Osteoblast (primary cell): ENCODE data around the gene ZC3H6. TPM values are rescaled to one million over a fixed set of nuclear protein-coding genes. Genes with fewer than 3 reads are reported as not detected.

Experiments used
- DNase-seq: peaks from one replicate; pipeline ENCODE4 v3.0.0; 2011; ENCODE audit warnings: low spot score, mixed read lengths; ENCODE audit not compliant: insufficient read length; ENCODE audit errors: missing footprints
- H2AFZ ChIP-seq: 2 replicates; pipeline ENCODE4 v1.6.0; 2011; ENCODE audit warnings: mild to moderate bottlenecking, low read length
- H3K27ac ChIP-seq: 2 replicates; pipeline ENCODE4 v1.5.1; 2011; ENCODE audit warnings: mild to moderate bottlenecking, low read depth, low read length, moderate library complexity
- H3K27me3 ChIP-seq: 2 replicates; pipeline ENCODE4 v1.6.0; 2012; ENCODE audit warnings: mild to moderate bottlenecking, control low read depth, inconsistent platforms, low read length, moderate library complexity; ENCODE audit not compliant: insufficient read depth
- H3K36me3 ChIP-seq: 2 replicates; pipeline ENCODE4 v1.5.1; 2011; ENCODE audit warnings: mild to moderate bottlenecking, low read length, control low read depth, moderate library complexity; ENCODE audit not compliant: insufficient read depth
- H3K4me1 ChIP-seq: 2 replicates; pipeline ENCODE4 v1.5.1; 2011; ENCODE audit warnings: mild to moderate bottlenecking, low read length, control low read depth, moderate library complexity; ENCODE audit not compliant: insufficient read depth
- H3K4me2 ChIP-seq: 2 replicates; pipeline ENCODE4 v1.6.0; 2011; ENCODE audit warnings: mild to moderate bottlenecking, low read length; ENCODE audit not compliant: insufficient read depth
- H3K4me3 ChIP-seq: fragments of 200-600 bp; sonication (generic); 3 replicates; pipeline ENCODE4 v1.5.1; 2012; ENCODE audit warnings: mild to moderate bottlenecking, low read length, inconsistent platforms; ENCODE audit not compliant: insufficient read depth
- H3K79me2 ChIP-seq: 2 replicates; pipeline ENCODE4 v1.6.0; 2012; ENCODE audit warnings: mild to moderate bottlenecking, low read length, control low read depth, inconsistent platforms; ENCODE audit not compliant: insufficient read depth
- H3K9me3 ChIP-seq: 2 replicates; pipeline ENCODE4 v1.5.1; 2011; ENCODE audit warnings: low read depth, low read length, control low read depth
- H4K20me1 ChIP-seq: 2 replicates; pipeline ENCODE4 v1.6.0; 2012; ENCODE audit warnings: mild to moderate bottlenecking, low read length, control low read depth; ENCODE audit not compliant: insufficient read depth
- total RNA-seq: library from RNA; depleted of rRNA; stranded (reverse); fragments of >200 nt; gene quantifications from 2 replicates; pipeline ENCODE4 v1.2.3, GENCODE V29; 2012
- TF ChIP-seq, protein P1 (sequence below): IDR thresholded peaks from 2 replicates; pipeline ENCODE4 v1.5.1; 2011; ENCODE audit warnings: mild to moderate bottlenecking, low read depth, low read length, moderate library complexity; ENCODE audit errors: extremely low read depth

Gene ZC3H6, protein sequence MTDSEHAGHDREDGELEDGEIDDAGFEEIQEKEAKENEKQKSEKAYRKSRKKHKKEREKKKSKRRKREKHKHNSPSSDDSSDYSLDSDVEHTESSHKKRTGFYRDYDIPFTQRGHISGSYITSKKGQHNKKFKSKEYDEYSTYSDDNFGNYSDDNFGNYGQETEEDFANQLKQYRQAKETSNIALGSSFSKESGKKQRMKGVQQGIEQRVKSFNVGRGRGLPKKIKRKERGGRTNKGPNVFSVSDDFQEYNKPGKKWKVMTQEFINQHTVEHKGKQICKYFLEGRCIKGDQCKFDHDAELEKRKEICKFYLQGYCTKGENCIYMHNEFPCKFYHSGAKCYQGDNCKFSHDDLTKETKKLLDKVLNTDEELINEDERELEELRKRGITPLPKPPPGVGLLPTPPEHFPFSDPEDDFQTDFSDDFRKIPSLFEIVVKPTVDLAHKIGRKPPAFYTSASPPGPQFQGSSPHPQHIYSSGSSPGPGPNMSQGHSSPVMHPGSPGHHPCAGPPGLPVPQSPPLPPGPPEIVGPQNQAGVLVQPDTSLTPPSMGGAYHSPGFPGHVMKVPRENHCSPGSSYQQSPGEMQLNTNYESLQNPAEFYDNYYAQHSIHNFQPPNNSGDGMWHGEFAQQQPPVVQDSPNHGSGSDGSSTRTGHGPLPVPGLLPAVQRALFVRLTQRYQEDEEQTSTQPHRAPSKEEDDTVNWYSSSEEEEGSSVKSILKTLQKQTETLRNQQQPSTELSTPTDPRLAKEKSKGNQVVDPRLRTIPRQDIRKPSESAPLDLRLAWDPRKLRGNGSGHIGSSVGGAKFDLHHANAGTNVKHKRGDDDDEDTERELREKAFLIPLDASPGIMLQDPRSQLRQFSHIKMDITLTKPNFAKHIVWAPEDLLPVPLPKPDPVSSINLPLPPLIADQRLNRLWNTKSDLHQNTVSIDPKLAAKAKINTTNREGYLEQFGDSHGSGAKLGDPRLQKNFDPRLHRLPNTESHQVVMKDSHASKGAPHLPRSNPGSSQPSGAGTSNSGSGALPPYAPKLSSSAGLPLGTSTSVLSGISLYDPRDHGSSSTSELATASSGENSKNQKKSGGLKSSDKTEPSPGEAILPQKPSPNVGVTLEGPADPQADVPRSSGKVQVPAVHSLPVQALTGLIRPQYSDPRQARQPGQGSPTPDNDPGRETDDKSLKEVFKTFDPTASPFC
- 4.3 and 7.1 TPM in 2 replicates for total RNA-seq

DNA sequence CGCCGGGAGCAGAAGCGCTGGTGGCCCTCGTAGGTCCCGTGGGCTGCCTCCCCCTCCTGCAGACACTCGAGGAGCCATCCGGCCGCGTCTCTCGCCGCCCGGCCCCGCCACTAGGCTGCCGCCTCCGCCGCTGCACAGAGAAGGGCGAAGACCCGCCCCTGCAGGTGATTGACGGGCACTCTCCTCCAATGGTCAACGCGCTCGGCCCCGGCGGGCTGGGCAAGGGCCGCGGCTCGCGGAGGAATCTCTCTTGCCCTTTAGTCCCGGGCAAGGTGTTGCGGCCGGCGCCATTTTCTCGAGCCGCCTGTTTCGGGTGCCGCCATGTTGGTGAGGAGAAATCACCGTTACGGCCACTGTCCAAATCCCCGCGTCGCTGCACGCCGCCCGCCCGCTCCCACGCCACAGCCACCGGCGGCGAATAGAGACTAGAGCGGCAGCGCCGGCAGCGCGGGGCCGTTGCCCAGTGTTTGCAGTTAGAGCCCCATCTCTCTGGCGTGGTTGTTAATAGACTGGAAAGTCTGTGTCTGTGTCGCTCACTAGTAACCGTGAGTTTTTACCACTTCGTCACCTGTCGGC lies at the start of gene ZC3H6:
ZC3H6 (plus strand) TSS at position 287 of the 576 bp plus-strand sequence. CDS start 398 bp downstream, outside the sequence.
- Histone ChIP-seq H3K4me3 (peak within 1 kb of the TSS; percentile 98), H4K20me1 (no peaks in the 10 kb centered on the region), H3K27ac (peak within 1 kb of the TSS; percentile 99), H2AFZ (peak within 1 kb of the TSS; percentile 85), H3K4me1 (peaks cover 12% of the 10 kb centered on the region), H3K36me3 (no peaks in the 10 kb centered on the region), H3K4me2 (peak within 1 kb of the TSS; percentile 97), H3K9me3 (no peaks in the 10 kb centered on the region), H3K79me2 (peaks cover 2% of the 10 kb centered on the region), H3K27me3 (no peaks in the 10 kb centered on the region)
- peak; percentile 98 for DNase-seq
- TF ChIP-seq, protein P1, sequence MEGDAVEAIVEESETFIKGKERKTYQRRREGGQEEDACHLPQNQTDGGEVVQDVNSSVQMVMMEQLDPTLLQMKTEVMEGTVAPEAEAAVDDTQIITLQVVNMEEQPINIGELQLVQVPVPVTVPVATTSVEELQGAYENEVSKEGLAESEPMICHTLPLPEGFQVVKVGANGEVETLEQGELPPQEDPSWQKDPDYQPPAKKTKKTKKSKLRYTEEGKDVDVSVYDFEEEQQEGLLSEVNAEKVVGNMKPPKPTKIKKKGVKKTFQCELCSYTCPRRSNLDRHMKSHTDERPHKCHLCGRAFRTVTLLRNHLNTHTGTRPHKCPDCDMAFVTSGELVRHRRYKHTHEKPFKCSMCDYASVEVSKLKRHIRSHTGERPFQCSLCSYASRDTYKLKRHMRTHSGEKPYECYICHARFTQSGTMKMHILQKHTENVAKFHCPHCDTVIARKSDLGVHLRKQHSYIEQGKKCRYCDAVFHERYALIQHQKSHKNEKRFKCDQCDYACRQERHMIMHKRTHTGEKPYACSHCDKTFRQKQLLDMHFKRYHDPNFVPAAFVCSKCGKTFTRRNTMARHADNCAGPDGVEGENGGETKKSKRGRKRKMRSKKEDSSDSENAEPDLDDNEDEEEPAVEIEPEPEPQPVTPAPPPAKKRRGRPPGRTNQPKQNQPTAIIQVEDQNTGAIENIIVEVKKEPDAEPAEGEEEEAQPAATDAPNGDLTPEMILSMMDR: no peak

DNA sequence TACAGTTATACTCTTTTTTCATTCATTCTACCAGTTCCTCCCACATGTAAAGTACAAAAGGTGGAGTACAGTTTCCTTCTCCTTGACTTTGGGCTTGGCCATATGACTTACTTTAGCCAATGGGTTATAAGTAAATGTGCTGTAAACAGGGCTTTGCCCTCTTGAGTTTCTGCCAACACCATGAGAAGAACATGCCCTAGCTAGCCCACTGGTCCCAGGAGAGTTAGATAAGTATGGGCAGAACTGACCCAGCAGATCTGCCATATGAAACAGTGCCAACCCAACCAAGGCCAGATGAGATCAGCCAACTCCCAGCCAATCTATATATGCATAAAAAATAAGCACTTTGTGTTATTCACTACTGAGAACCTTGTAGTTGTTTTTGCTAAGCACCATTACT lies 46.0 kb upstream of the ZC3H6 start:
- no peaks in the 10 kb centered on the region for H3K9me3 ChIP-seq
- DNase-seq: peak; percentile 68

DNA sequence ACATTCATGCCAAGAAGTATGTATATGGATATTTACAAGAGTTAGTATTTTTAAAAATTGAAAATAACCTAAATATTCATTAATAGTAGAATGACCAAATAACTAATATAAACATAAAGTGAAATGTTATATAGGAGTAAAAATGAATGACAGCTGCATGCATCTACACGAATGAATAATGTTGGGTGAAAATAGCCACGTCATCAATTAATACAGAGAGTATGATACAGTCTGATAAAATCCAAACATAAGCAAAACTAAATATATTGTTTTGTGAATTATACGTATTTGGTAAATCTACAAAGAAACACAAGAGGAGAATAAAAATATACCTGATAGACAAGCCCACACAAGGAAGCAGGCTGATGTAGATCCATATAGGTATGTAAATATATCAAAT lies 45.0 kb upstream of the ZC3H6 start:
- Histone ChIP-seq H3K79me2 (no peaks in the 10 kb centered on the region), H3K27me3 (no peaks in the 10 kb centered on the region), H2AFZ (no peak overlapping the region), H3K4me1 (peaks cover 5% of the 10 kb centered on the region), H3K4me3 (no peak overlapping the region), H3K36me3 (peaks cover 5% of the 10 kb centered on the region), H4K20me1 (no peaks in the 10 kb centered on the region), H3K9me3 (no peaks in the 10 kb centered on the region), H3K27ac (no peak overlapping the region), H3K4me2 (no peak overlapping the region)
- no peak for DNase-seq
- TF ChIP-seq, protein P1: no peak

More for the DNA sequence above, 46.0 kb upstream of the ZC3H6 start:
- TF ChIP-seq, protein P1: no peak
- peaks cover 8% of the 10 kb centered on the region for H3K36me3 ChIP-seq
- no peak overlapping the region for H3K4me2 ChIP-seq
- no peak overlapping the region for H3K27ac ChIP-seq
- peaks cover 5% of the 10 kb centered on the region for H3K4me1 ChIP-seq
- no peaks in the 10 kb centered on the region for H3K79me2 ChIP-seq
- H3K4me3 ChIP-seq: no peak overlapping the region
- no peaks in the 10 kb centered on the region for H4K20me1 ChIP-seq
- no peaks in the 10 kb centered on the region for H3K27me3 ChIP-seq
- H2AFZ ChIP-seq: no peak overlapping the region
